Astrocyte (in vitro differentiated cells and primary cell): ENCODE results near the gene RP2.

Source experiments
- EZH2 ChIP-seq: IDR thresholded peaks from 2 replicates; pipeline ENCODE4 v1.6.1; 2012; ENCODE audit warnings: mild to moderate bottlenecking, low read length, inconsistent platforms; ENCODE audit not compliant: insufficient read depth
- TF ChIP-seq, protein P1 (sequence below): IDR thresholded peaks from 2 replicates; pipeline ENCODE4 v1.5.1; 2011; ENCODE audit warnings: low read depth, mild to moderate bottlenecking, inconsistent platforms, low read length, moderate library complexity; ENCODE audit not compliant: insufficient read depth

GRCh38 chrX:46860557-46860956 lies 23.7 kb downstream of the RP2 start:
- TF ChIP-seq, protein P1, sequence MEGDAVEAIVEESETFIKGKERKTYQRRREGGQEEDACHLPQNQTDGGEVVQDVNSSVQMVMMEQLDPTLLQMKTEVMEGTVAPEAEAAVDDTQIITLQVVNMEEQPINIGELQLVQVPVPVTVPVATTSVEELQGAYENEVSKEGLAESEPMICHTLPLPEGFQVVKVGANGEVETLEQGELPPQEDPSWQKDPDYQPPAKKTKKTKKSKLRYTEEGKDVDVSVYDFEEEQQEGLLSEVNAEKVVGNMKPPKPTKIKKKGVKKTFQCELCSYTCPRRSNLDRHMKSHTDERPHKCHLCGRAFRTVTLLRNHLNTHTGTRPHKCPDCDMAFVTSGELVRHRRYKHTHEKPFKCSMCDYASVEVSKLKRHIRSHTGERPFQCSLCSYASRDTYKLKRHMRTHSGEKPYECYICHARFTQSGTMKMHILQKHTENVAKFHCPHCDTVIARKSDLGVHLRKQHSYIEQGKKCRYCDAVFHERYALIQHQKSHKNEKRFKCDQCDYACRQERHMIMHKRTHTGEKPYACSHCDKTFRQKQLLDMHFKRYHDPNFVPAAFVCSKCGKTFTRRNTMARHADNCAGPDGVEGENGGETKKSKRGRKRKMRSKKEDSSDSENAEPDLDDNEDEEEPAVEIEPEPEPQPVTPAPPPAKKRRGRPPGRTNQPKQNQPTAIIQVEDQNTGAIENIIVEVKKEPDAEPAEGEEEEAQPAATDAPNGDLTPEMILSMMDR = no peak
- TF ChIP-seq EZH2 = no peak
